ENCODE data around the gene TMCO4.

DNA sequence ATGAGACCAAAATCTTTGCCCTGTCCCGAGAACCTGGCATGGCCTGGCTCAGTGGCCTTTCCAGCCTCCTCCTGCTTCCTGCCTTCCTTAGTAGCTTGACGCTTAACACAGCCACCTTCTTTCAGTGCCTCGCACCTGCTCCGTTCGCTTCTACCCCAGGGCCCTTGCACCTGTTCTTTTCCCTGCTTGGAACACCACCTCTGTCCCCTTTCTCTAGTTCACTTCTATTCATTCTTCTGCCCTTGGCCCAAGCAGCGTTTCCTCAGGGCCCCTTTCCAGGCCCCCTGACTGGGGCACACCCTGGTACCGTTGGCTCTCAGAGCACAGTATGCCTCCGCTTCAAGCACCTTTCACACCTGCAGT, 144.0 kb downstream of the TMCO4 start:
- TF ChIP-seq, protein P1, sequence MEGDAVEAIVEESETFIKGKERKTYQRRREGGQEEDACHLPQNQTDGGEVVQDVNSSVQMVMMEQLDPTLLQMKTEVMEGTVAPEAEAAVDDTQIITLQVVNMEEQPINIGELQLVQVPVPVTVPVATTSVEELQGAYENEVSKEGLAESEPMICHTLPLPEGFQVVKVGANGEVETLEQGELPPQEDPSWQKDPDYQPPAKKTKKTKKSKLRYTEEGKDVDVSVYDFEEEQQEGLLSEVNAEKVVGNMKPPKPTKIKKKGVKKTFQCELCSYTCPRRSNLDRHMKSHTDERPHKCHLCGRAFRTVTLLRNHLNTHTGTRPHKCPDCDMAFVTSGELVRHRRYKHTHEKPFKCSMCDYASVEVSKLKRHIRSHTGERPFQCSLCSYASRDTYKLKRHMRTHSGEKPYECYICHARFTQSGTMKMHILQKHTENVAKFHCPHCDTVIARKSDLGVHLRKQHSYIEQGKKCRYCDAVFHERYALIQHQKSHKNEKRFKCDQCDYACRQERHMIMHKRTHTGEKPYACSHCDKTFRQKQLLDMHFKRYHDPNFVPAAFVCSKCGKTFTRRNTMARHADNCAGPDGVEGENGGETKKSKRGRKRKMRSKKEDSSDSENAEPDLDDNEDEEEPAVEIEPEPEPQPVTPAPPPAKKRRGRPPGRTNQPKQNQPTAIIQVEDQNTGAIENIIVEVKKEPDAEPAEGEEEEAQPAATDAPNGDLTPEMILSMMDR (IDR thresholded peaks at IDR 0.05), result no peak
- TF ChIP-seq EP300 (IDR thresholded peaks at IDR 0.05; ENCODE audit: low read depth), result no peak

All from transverse colon (tissue), 3 donors.